DND-41 (cell line): ENCODE results near the gene SNTG2.

ENCODE experiments used
- ATAC-seq: fragments of 200-7000 bp; cut with Tn5 transposase; 3 replicates; pipeline ENCODE4 v1.9.1; 2021; ENCODE audit warnings: low read depth; ENCODE audit not compliant: insufficient read depth
- DNase-seq: peaks from one replicate; pipeline ENCODE4 v3.0.0-alpha.2; 2020
- H2AFZ ChIP-seq: 2 replicates; pipeline ENCODE4 v1.6.0; 2012; ENCODE audit warnings: low read depth, low read length
- H3K27ac ChIP-seq: 2 replicates; pipeline ENCODE4 v1.5.1; 2012; ENCODE audit warnings: low read length, inconsistent platforms
- H3K27me3 ChIP-seq: fragments of 200-600 bp; sonication (generic); 2 replicates; pipeline ENCODE4 v1.6.0; 2012; ENCODE audit warnings: low read length, mild to moderate bottlenecking, inconsistent platforms; ENCODE audit not compliant: insufficient read depth, poor library complexity
- H3K36me3 ChIP-seq: 2 replicates; pipeline ENCODE4 v1.5.1; 2012; ENCODE audit warnings: low read length, inconsistent platforms; ENCODE audit not compliant: insufficient read depth
- H3K4me1 ChIP-seq: 2 replicates; pipeline ENCODE4 v1.5.1; 2012; ENCODE audit warnings: mild to moderate bottlenecking, low read length; ENCODE audit not compliant: insufficient read depth
- H3K4me2 ChIP-seq: 2 replicates; pipeline ENCODE4 v1.6.0; 2012; ENCODE audit warnings: mild to moderate bottlenecking, moderate library complexity, low read length, inconsistent platforms; ENCODE audit not compliant: insufficient read depth
- H3K4me3 ChIP-seq, 2 experiments: fragments of 200-600 bp in 1 of 2; shearing (Covaris generic) in 1 of 2; 2 replicates each; pipeline ENCODE4 v1.5.1; 2012 to 2016; ENCODE audit warnings: inconsistent platforms in 2 of 2, low read length in 2 of 2, mild to moderate bottlenecking in 2 of 2, low read depth in 1 of 2, moderate library complexity in 1 of 2
- H3K79me2 ChIP-seq: 2 replicates; pipeline ENCODE4 v1.6.0; 2012; ENCODE audit warnings: low read length, inconsistent platforms; ENCODE audit not compliant: insufficient read depth
- H3K9ac ChIP-seq: 2 replicates; pipeline ENCODE4 v1.6.0; 2012; ENCODE audit warnings: low read depth, mild to moderate bottlenecking, inconsistent platforms, low read length, moderate library complexity
- H3K9me3 ChIP-seq: 2 replicates; pipeline ENCODE4 v1.5.1; 2012; ENCODE audit warnings: low read length, moderate library complexity, mild to moderate bottlenecking, inconsistent platforms; ENCODE audit not compliant: insufficient read depth, severe bottlenecking
- H4K20me1 ChIP-seq: 2 replicates; pipeline ENCODE4 v1.6.0; 2012; ENCODE audit warnings: low read length; ENCODE audit not compliant: insufficient read depth
- EZH2 ChIP-seq: IDR thresholded peaks from 3 replicates; pipeline ENCODE4 v1.6.1; 2012; ENCODE audit warnings: borderline replicate concordance, low read depth, mild to moderate bottlenecking, moderate library complexity, low read length, inconsistent platforms; ENCODE audit not compliant: severe bottlenecking
- TF ChIP-seq, protein P1 (sequence below): IDR thresholded peaks from 2 replicates; pipeline ENCODE4 v1.5.1; 2012; ENCODE audit warnings: borderline replicate concordance, low read length, moderate library complexity, mild to moderate bottlenecking; ENCODE audit not compliant: poor library complexity, severe bottlenecking; ENCODE audit errors: extremely low read depth

Gene SNTG2

DNA sequence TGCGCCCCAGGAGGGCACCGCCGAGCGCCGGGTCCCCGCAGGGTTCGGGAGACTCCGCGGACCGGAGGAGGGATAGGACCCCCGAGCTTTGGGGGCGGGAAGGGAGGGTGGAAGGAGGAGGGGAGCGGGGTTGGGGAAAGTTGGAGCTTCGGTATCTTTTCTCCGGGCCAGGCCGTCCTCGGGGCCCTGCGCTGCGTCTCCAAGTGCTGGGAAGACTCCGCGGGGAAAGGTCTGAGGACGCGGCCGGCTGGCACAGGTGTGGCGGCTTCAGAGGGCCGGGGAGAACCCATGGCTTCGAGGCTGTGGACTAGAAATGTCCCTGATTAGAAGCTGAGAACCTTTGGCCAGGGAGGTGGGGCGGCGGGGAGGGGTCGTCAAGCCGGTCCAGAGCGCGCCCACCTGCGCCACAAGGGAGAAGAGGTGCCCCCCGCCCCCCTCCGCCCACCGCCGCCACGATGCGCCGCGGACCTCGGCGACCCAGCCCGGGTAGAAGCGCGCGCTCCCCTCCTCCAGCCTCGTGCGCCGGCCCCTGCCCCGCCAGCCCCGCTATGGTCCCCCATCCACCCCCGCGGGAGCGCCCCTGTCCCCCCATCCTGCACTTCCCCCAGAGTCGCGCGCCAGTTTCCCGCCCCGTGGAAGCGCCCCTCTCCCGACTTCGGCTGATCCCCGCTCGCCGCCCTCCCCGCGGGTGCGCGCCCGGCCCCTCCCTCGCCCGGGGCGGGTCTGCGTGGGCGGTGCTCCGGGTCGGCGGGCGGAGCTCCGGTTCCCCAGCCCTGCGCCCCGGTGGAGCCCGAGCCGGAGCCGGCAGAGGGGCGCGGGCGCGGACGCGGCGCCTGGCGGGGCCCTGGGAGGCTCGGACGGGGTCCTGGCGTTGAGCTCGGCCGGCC lies at the start of gene SNTG2:
Gene SNTG2 (plus strand): TSS at position 770 of the 887 bp plus-strand sequence. CDS start 148 bp downstream, outside the sequence.
- Histone ChIP-seq H3K9me3 (no peaks in the 10 kb centered on the region), H3K79me2 (peaks cover 38% of the 10 kb centered on the region), H3K9ac (peak within 1 kb of the TSS; percentile 85), H2AFZ (peak within 1 kb of the TSS; percentile 73), H3K4me1 (peaks cover 78% of the 10 kb centered on the region), H3K4me2 (peak within 1 kb of the TSS; percentile 79), H3K4me3 (peak within 1 kb of the TSS; percentile 68 to 75), H3K27me3 (no peaks in the 10 kb centered on the region), H4K20me1 (no peaks in the 10 kb centered on the region), H3K36me3 (no peaks in the 10 kb centered on the region), H3K27ac (peak within 1 kb of the TSS; percentile 79)
- DNase-seq (peak; percentile 84), ATAC-seq (peak; percentile 78)
- no peak for TF ChIP-seq EZH2
- TF ChIP-seq, protein P1, sequence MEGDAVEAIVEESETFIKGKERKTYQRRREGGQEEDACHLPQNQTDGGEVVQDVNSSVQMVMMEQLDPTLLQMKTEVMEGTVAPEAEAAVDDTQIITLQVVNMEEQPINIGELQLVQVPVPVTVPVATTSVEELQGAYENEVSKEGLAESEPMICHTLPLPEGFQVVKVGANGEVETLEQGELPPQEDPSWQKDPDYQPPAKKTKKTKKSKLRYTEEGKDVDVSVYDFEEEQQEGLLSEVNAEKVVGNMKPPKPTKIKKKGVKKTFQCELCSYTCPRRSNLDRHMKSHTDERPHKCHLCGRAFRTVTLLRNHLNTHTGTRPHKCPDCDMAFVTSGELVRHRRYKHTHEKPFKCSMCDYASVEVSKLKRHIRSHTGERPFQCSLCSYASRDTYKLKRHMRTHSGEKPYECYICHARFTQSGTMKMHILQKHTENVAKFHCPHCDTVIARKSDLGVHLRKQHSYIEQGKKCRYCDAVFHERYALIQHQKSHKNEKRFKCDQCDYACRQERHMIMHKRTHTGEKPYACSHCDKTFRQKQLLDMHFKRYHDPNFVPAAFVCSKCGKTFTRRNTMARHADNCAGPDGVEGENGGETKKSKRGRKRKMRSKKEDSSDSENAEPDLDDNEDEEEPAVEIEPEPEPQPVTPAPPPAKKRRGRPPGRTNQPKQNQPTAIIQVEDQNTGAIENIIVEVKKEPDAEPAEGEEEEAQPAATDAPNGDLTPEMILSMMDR, result no peak

DNA sequence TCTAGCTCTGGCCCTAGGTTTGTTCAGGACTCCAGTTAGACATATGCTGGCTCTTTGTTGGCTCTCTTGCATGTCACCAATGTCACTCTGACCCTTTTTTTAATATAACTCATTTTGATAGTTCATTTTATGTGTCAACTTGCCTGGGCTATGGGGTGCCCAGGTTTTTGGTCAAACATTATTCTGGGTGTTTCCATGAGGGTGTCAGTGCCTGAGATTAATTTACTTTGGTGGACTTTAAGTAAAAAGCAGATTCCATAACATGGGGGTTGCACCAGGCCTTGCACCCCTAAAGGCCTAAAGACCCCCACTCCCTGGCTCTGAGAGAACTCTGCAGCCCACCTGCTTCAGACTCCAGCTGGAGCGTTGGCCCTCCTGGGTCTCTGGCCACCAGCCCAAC lies 48.1 kb upstream of the SNTG2 start:
- H3K79me2 ChIP-seq, result no peaks in the 10 kb centered on the region
- H3K27me3 ChIP-seq, result no peaks in the 10 kb centered on the region
- no peak overlapping the region for H3K4me3 ChIP-seq
- H3K9ac ChIP-seq, result no peak overlapping the region
- peaks cover 7% of the 10 kb centered on the region for H3K9me3 ChIP-seq
- DNase-seq (no peak), ATAC-seq (no peak)
- TF ChIP-seq EZH2, result no peak
- TF ChIP-seq, protein P1, result no peak
- no peak overlapping the region for H3K27ac ChIP-seq
- peaks cover 17% of the 10 kb centered on the region for H3K4me1 ChIP-seq
- H3K36me3 ChIP-seq, result no peaks in the 10 kb centered on the region
- no peaks in the 10 kb centered on the region for H4K20me1 ChIP-seq
- no peak overlapping the region for H3K4me2 ChIP-seq
- H2AFZ ChIP-seq, result no peak overlapping the region

DNA sequence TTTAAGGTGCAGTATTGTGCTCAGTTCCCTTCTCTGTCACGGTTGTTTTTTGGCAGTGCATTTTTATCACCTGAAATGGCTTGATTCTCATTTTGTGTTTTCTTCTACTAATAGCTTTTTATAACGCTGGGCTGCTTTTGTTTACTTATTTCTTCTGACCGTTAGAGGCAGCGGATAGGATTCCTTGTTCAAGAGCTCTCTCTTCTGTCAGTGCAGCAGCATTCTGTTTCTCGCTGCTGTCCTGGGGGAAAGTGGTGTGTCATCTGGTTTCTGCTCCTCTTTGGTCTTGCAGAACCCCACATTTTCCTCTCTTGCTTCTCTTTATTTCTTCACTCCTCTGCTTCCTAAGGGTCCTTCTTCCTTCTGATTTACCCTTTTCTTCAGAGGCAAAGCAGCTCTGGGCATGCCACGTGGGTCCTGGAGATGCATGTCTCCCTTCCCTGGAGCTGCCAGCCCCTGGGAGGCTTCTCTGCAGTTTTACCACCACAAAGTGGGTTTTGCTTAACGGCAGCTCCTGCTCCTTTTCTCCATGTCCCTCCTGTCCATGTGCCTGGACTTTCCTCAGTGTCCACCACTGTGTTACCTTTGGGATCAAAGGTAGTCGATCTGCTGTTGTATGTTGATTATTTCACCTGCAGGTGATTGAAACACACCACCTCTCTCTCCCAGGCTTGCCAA lies 47.3 kb upstream of the SNTG2 start:
- Histone ChIP-seq H3K4me3 (no peak overlapping the region), H3K9ac (no peak overlapping the region), H2AFZ (peak overlapping the region; percentile 26; the same call in 1 of the 2 replicates), H3K36me3 (no peaks in the 10 kb centered on the region), H3K79me2 (no peaks in the 10 kb centered on the region), H3K9me3 (peaks cover 3% of the 10 kb centered on the region), H3K27me3 (no peaks in the 10 kb centered on the region), H3K27ac (peak overlapping the region; percentile 35; the same call in 1 of the 2 replicates), H3K4me1 (peaks cover 17% of the 10 kb centered on the region), H4K20me1 (no peaks in the 10 kb centered on the region), H3K4me2 (no peak overlapping the region)
- ATAC-seq, result no peak
- no peak for DNase-seq
- TF ChIP-seq EZH2, result no peak
- TF ChIP-seq, protein P1, result no peak
